ENCODE data around the gene PLS1. TPM values are rescaled to one million over a fixed set of nuclear protein-coding genes. Genes with fewer than 3 reads are reported as not detected.

Gene PLS1
- total and polyA plus RNA-seq, 2 experiments from 2014 or later: 0.54 to 0.58 TPM

- no peak overlapping the region for H3K4me2 ChIP-seq (ENCODE audit: unreplicated experiment)
- H3K4me1 ChIP-seq (ENCODE audit: insufficient read depth): peaks cover 29% of the 10 kb centered on the region
- in situ Hi-C loops (cut with MboI): no loop called here
- H3K79me2 ChIP-seq (ENCODE audit: insufficient read depth): peaks cover 87% of the 10 kb centered on the region
- H3F3A ChIP-seq (ENCODE audit: insufficient read depth): peaks cover 20% of the 10 kb centered on the region
- WGBS, 2 experiments (ENCODE audit: low coverage in 1 of 2, low lambda C conversion rate in 2 of 2, missing lambda C conversion rate in 2 of 2): 63 to 72% methylated on average over 1 of the region's 1 CpG
- H3K36me3 ChIP-seq (ENCODE audit: low read depth): 0 out of 2 replicates have a peak, but pooled peaks cover 7% of the 10 kb centered on the region
- no peaks in the 10 kb centered on the region for H3K9me3 ChIP-seq (ENCODE audit: low read depth)
- H3K4me3 ChIP-seq: no peak overlapping the region
- TF ChIP-seq EZH2 (IDR thresholded peaks at IDR 0.05; ENCODE audit: insufficient read depth, poor library complexity, severe bottlenecking) (no peak), EZH2phosphoT487 (IDR thresholded peaks at IDR 0.05; ENCODE audit: insufficient read depth, low read depth) (no peak)
- H3K9me2 ChIP-seq (ENCODE audit: insufficient read depth): no peaks in the 10 kb centered on the region
- H3K27ac ChIP-seq: no peak overlapping the region
- no peak overlapping the region for H3K9ac ChIP-seq
- peaks cover 7% of the 10 kb centered on the region; the same call in 1 of the 2 replicates for H4K20me1 ChIP-seq (ENCODE audit: insufficient read depth)
- no peak for DNase-seq
- no peaks in the 10 kb centered on the region for H3K27me3 ChIP-seq (replicated peaks; ENCODE audit: insufficient read depth)
- H2AFZ ChIP-seq: no peak overlapping the region
These were observed 21.5 kb upstream of the PLS1 start for GRCh38 chr3:142574665-142575064.

- no peak for DNase-seq
- no peaks in the 10 kb centered on the region for H3K9me2 ChIP-seq (ENCODE audit: insufficient read depth)
- H3K9ac ChIP-seq: peak overlapping the region; percentile 92
- H2AFZ ChIP-seq: no peak overlapping the region
- peak overlapping the region; percentile 97 for H3K4me3 ChIP-seq
- no peak overlapping the region for H3K27ac ChIP-seq
- peak overlapping the region; percentile 96 for H3K4me2 ChIP-seq (ENCODE audit: unreplicated experiment)
- no peaks in the 10 kb centered on the region for H3K36me3 ChIP-seq (ENCODE audit: low read depth)
- H3K79me2 ChIP-seq (ENCODE audit: insufficient read depth): peaks cover 67% of the 10 kb centered on the region
- TF ChIP-seq EZH2 (IDR thresholded peaks at IDR 0.05; ENCODE audit: insufficient read depth, poor library complexity, severe bottlenecking): no peak
- peaks cover 20% of the 10 kb centered on the region for H3F3A ChIP-seq (ENCODE audit: insufficient read depth)
- H3K27me3 ChIP-seq (replicated peaks; ENCODE audit: insufficient read depth): no peaks in the 10 kb centered on the region
- H3K4me1 ChIP-seq (ENCODE audit: insufficient read depth): peaks cover 33% of the 10 kb centered on the region
- H3K9me3 ChIP-seq (ENCODE audit: low read depth): no peaks in the 10 kb centered on the region
- in situ Hi-C loops (cut with MboI): no loop called here
- peaks cover 7% of the 10 kb centered on the region; the same call in 1 of the 2 replicates for H4K20me1 ChIP-seq (ENCODE audit: insufficient read depth)
These were observed 19.4 kb upstream of the PLS1 start for GRCh38 chr3:142576792-142577191.

GRCh38 chr3:142577696-142578328, 18.4 kb upstream of the PLS1 start:
- in situ Hi-C loops (cut with MboI): no loop called here
- DNase-seq: peak; percentile 69
- TF ChIP-seq EZH2 (IDR thresholded peaks at IDR 0.05; ENCODE audit: insufficient read depth, poor library complexity, severe bottlenecking) (no peak), EZH2phosphoT487 (IDR thresholded peaks at IDR 0.05; ENCODE audit: insufficient read depth, low read depth) (no peak)
- peak overlapping the region; percentile 88 for H2AFZ ChIP-seq
- H3K27ac ChIP-seq: peak overlapping the region; percentile 90
- no peaks in the 10 kb centered on the region for H3K27me3 ChIP-seq (replicated peaks; ENCODE audit: insufficient read depth)
- H3K9ac ChIP-seq: peak overlapping the region; percentile 92
- 0 out of 2 replicates have a peak, but pooled peaks cover 2% of the 10 kb centered on the region for H4K20me1 ChIP-seq (ENCODE audit: insufficient read depth)
- H3K4me1 ChIP-seq (ENCODE audit: insufficient read depth): peaks cover 33% of the 10 kb centered on the region
- H3K4me3 ChIP-seq: peak overlapping the region; percentile 97
- peak overlapping the region; percentile 96 for H3K4me2 ChIP-seq (ENCODE audit: unreplicated experiment)
- no peaks in the 10 kb centered on the region for H3K36me3 ChIP-seq (ENCODE audit: low read depth)
- WGBS, 2 experiments (ENCODE audit: low coverage in 1 of 2, low lambda C conversion rate in 2 of 2, missing lambda C conversion rate in 2 of 2): 2% methylated on average over 12 of the region's 12 CpGs
- H3K9me2 ChIP-seq (ENCODE audit: insufficient read depth): no peaks in the 10 kb centered on the region
- H3F3A ChIP-seq (ENCODE audit: insufficient read depth): peaks cover 20% of the 10 kb centered on the region
- peaks cover 57% of the 10 kb centered on the region for H3K79me2 ChIP-seq (ENCODE audit: insufficient read depth)
- H3K9me3 ChIP-seq (ENCODE audit: low read depth): no peaks in the 10 kb centered on the region

- H3K9me2 ChIP-seq (ENCODE audit: insufficient read depth): no peaks in the 10 kb centered on the region
- peak within 1 kb of the TSS; percentile 91 for H2AFZ ChIP-seq
- H3K36me3 ChIP-seq (ENCODE audit: low read depth): no peaks in the 10 kb centered on the region
- H3K79me2 ChIP-seq (ENCODE audit: insufficient read depth): peaks cover 49% of the 10 kb centered on the region
- 1% methylated on average over 53 to 63 of the region's 65 CpGs for WGBS, 2 experiments (ENCODE audit: low coverage in 1 of 2, low lambda C conversion rate in 2 of 2, missing lambda C conversion rate in 2 of 2)
- peaks cover 20% of the 10 kb centered on the region for H3F3A ChIP-seq (ENCODE audit: insufficient read depth)
- no peaks in the 10 kb centered on the region for H3K9me3 ChIP-seq (ENCODE audit: low read depth)
- peak within 1 kb of the TSS; percentile 97 for H3K4me3 ChIP-seq
- peak within 1 kb of the TSS; percentile 90 for H3K27ac ChIP-seq
- peak; percentile 99 for DNase-seq
- H3K27me3 ChIP-seq (replicated peaks; ENCODE audit: insufficient read depth): no peaks in the 10 kb centered on the region
- no peaks in the 10 kb centered on the region for H4K20me1 ChIP-seq (ENCODE audit: insufficient read depth)
- TF ChIP-seq EZH2phosphoT487 (IDR thresholded peaks at IDR 0.05; ENCODE audit: insufficient read depth, low read depth) (no peak), EZH2 (IDR thresholded peaks at IDR 0.05; ENCODE audit: insufficient read depth, poor library complexity, severe bottlenecking) (no peak)
- H3K9ac ChIP-seq: peak within 1 kb of the TSS; percentile 92
- peak within 1 kb of the TSS; percentile 96 for H3K4me2 ChIP-seq (ENCODE audit: unreplicated experiment)
- peaks cover 33% of the 10 kb centered on the region for H3K4me1 ChIP-seq (ENCODE audit: insufficient read depth)
- in situ Hi-C loops (cut with MboI): no loop called here
These were observed 17.6 kb upstream of the PLS1 start, which contains the start of gene ATR for GRCh38 chr3:142578329-142579223. ATR (minus strand) TSS chr3:142578733; CDS start chr3:142578704, 29 bp downstream.
